T-cell (primary cell): Measurements from ENCODE around the gene SMYD1. TPM values are rescaled to one million over a fixed set of nuclear protein-coding genes. Genes with fewer than 3 reads are reported as not detected.

Source experiments
- ATAC-seq, 4 experiments: fragments of 200-7000 bp in 3 of 4; fragments of 150-1000 bp in 1 of 4; cut with Tn5 transposase; replicated peaks in 1 of 4; 1 replicate in 3 of 4; 2 replicates in 1 of 4; pipeline ENCODE4 v1.10.0; 2021; ENCODE audit warnings: moderate library complexity in 3 of 4, mild to moderate bottlenecking in 2 of 4, moderate number of reproducible peaks in 1 of 4
- CTCF ChIA-PET, 2 donors: fragments of 300-600 bp; sonication (Branson Sonifier 250); formaldehyde crosslinking; loops; one replicate each; lab custom pipeline; 2022; ENCODE audit warnings: antibody characterized with exemption in 2 of 2; lab: Charles Lee
- POLR2A ChIA-PET, 2 donors: fragments of 300-600 bp; sonication (Branson Sonifier 250); formaldehyde crosslinking; loops; one replicate each; lab custom pipeline; 2022; ENCODE audit warnings: antibody characterized with exemption in 2 of 2; lab: Charles Lee
- DNase-seq, 35 experiments: peaks; one replicate each; pipeline versions ENCODE4 v3.0.0 to v3.0.0-alpha.2; 2013 to 2023
- H3K27ac ChIP-seq: one replicate; pipeline ENCODE4 v1.5.1; 2013; ENCODE audit warnings: low read length
- H3K27me3 ChIP-seq, 2 experiments: replicated peaks in 1 of 2; 1 replicate in 1 of 2; 2 replicates in 1 of 2; pipeline versions ENCODE4 v1.6.1 to v1.7.0; 2013; ENCODE audit warnings: low read length in 1 of 2, mixed read lengths in 1 of 2; ENCODE audit not compliant: control insufficient read depth in 2 of 2, insufficient read depth in 2 of 2; ENCODE audit errors: extremely low read depth in 1 of 2
- H3K36me3 ChIP-seq, 2 donors: 1 replicate in 1 of 2; 2 replicates in 1 of 2; pipeline versions ENCODE4 v1.6.1 to v1.7.0; 2013; ENCODE audit warnings: low read length in 1 of 2; ENCODE audit not compliant: control insufficient read depth in 2 of 2, insufficient read depth in 1 of 2; ENCODE audit errors: extremely low read depth in 1 of 2
- H3K4me1 ChIP-seq, 2 experiments: 1 replicate in 1 of 2; 2 replicates in 1 of 2; pipeline versions ENCODE4 v1.6.1 to v1.7.0; 2013; ENCODE audit warnings: low read length in 2 of 2, mixed read lengths in 1 of 2; ENCODE audit not compliant: insufficient read depth in 2 of 2, control insufficient read depth in 1 of 2; ENCODE audit errors: extremely low read depth in 1 of 2
- H3K4me3 ChIP-seq, 2 donors: 1 replicate in 1 of 2; 2 replicates in 1 of 2; pipeline versions ENCODE4 v1.5.1 to v1.7.0; 2013; ENCODE audit warnings: mild to moderate bottlenecking in 2 of 2, low read length in 1 of 2, moderate library complexity in 1 of 2; ENCODE audit not compliant: control insufficient read depth in 1 of 2; ENCODE audit errors: extremely low read depth in 1 of 2
- H3K9me3 ChIP-seq: 2 replicates; pipeline ENCODE4 v1.7.0; 2013
- H3K27ac Mint-ChIP-seq, 2 donors: one replicate each; pipeline ENCODE4 v1.8.0; 2020 to 2021; ENCODE audit warnings: mild to moderate bottlenecking in 2 of 2, mixed read lengths in 2 of 2
- H3K27me3 Mint-ChIP-seq, 2 donors: one replicate each; pipeline ENCODE4 v1.8.0; 2021 to 2022; ENCODE audit warnings: mixed read lengths in 2 of 2
- H3K36me3 Mint-ChIP-seq: one replicate; pipeline ENCODE4 v1.8.0; 2021; ENCODE audit warnings: mixed read lengths
- H3K4me1 Mint-ChIP-seq, 3 donors: one replicate each; pipeline ENCODE4 v1.8.0; 2020 to 2022; ENCODE audit warnings: mixed read lengths in 3 of 3, mild to moderate bottlenecking in 1 of 3
- H3K4me3 Mint-ChIP-seq, 3 donors: one replicate each; pipeline ENCODE4 v1.8.0; 2020 to 2022; ENCODE audit warnings: mild to moderate bottlenecking in 3 of 3, mixed read lengths in 3 of 3, moderate library complexity in 3 of 3
- H3K9me3 Mint-ChIP-seq, 3 donors: one replicate each; pipeline ENCODE4 v1.8.0; 2020 to 2022; ENCODE audit warnings: mixed read lengths in 3 of 3
- WGBS: methylation state at CpG from one replicate; pipeline ENCODE4 v1.1.5; 2013; ENCODE audit warnings: missing lambda C conversion rate; ENCODE audit not compliant: insufficient coverage; 5-methylcytosine and 5-hydroxymethylcytosine counted together
- total RNA-seq, 35 experiments: library from RNA in 6 of 35; stranded (reverse) in 6 of 35; fragments of 120-200 nt in 1 of 35; gene quantifications; one replicate each; pipeline versions ENCODE4 v1.2.1 to v1.2.4 and lab custom pipeline; 2013 to 2026

The SMYD1 gene
- total RNA-seq, 5 donors from 2014 or later (not counting 1 experiment from before 2014, with no cell fraction given), result not detected

DNA sequence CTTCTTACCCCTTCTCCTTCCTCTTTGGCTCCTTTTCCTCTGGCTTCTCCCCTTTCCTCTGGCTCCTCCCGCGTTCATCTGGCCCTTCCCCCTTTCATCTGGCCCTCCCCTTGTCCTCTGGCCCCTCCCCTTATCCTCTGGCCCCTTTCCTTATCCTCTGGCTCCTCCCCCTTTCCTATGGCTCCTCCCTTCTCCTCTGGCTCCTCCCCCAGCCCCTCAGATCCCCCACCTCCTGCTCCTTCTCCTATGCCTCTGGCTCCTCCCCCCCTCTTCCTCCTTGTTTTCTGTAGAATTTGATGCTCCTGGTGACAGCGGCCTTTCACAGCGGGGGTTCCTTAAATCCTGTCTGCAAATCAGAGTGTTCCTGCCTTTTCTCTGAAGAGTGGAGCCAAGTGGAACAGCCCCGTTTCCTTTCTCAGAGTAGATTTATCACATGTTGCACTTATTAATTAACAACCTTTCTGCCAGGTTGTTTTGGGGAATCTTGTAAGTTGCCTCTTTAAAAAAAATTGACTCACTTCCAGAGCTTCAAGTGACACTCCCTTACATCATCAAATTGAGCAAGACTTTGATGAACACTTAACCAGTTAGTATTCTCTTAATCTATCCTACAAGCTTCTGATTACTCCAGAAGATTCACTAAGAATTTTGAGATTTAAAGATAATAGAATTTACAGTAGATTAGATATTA is 32.3 kb downstream of the SMYD1 start:
- H3K4me1 ChIP-seq, result no peaks in the 10 kb centered on the region
- no peak overlapping the region for H3K27ac Mint-ChIP-seq
- H3K36me3 ChIP-seq, result no peaks in the 10 kb centered on the region
- no peaks in the 10 kb centered on the region for H3K9me3 ChIP-seq
- ATAC-seq (no peak), DNase-seq (no peak)
- H3K4me3 Mint-ChIP-seq, result no peak overlapping the region
- H3K9me3 Mint-ChIP-seq, result no peaks in the 10 kb centered on the region
- no peak overlapping the region for H3K27ac ChIP-seq
- CTCF ChIA-PET, result no interaction called here
- no peaks in the 10 kb centered on the region for H3K36me3 Mint-ChIP-seq
- H3K4me3 ChIP-seq, result no peak overlapping the region
- 35% methylated on average over 2 of the region's 5 CpGs for WGBS
- H3K27me3 ChIP-seq, result no peaks in the 10 kb centered on the region
- peaks cover 4 to 7% of the 10 kb centered on the region in 2 donors for H3K27me3 Mint-ChIP-seq
- H3K4me1 Mint-ChIP-seq, result no peaks in the 10 kb centered on the region
- POLR2A ChIA-PET, result no interaction called here

DNA sequence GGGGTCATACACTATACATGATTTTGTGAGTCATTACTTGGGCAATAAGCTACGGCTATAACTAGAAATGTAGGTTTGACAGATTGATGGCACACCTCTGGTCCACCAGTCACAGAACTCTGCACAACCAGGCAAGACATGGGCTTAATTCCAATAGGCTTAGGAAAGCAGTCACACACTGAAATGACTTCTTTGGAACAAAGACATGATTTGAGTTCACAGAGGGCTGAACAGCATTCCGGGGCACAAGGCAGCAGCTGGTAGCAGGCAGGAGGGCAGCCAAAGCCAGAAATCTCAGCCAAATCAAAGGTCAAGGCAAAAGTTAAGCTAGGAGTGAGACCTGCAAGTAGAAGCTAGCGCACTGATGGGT is 32.8 kb downstream of the SMYD1 start:
- Histone ChIP-seq H3K4me1 (no peaks in the 10 kb centered on the region), H3K9me3 (no peaks in the 10 kb centered on the region), H3K4me3 (no peak overlapping the region), H3K27ac (no peak overlapping the region), H3K27me3 (no peaks in the 10 kb centered on the region), H3K36me3 (no peaks in the 10 kb centered on the region)
- H3K27ac Mint-ChIP-seq, result no peak overlapping the region
- no peak for ATAC-seq
- no peak for DNase-seq
- no peaks in the 10 kb centered on the region for H3K4me1 Mint-ChIP-seq
- WGBS, result 93% methylated on average over 2 of the region's 3 CpGs
- H3K27me3 Mint-ChIP-seq, result peaks cover 4 to 7% of the 10 kb centered on the region in 2 donors
- no peaks in the 10 kb centered on the region for H3K36me3 Mint-ChIP-seq
- POLR2A ChIA-PET, result no interaction called here
- H3K4me3 Mint-ChIP-seq, result no peak overlapping the region
- H3K9me3 Mint-ChIP-seq, result no peaks in the 10 kb centered on the region
- CTCF ChIA-PET, result interaction anchor here in 1 of 2 donors (1.0 kb wide), 1 partner anchor 11 kb away, joined by 3 read pairs; no protein-coding TSS in a partner anchor

DNA sequence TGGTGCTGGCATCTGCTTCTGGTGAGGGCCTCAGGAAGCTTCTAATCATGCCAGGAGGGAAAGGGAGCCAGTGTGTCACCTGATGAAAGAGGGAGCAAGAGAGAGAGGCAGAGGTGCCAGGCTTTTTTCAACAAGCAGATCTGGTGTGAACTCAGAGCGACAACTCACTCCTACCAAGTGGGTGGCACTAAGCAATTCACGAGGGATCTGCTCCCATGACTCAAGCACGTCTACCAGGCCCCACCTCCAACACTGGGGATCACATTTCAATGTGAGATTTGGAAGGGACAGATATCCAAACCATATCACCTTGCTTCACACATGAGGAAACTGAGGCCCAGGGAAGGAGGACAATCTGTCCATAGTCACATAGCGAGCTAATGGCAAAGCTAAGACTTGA is 41.2 kb downstream of the SMYD1 start:
- Histone ChIP-seq H3K4me1 (no peaks in the 10 kb centered on the region), H3K4me3 (no peak overlapping the region), H3K36me3 (no peaks in the 10 kb centered on the region), H3K9me3 (no peaks in the 10 kb centered on the region), H3K27me3 (peaks cover 0 to 14% of the 10 kb centered on the region in 2 experiments), H3K27ac (no peak overlapping the region)
- ATAC-seq (no peak), DNase-seq (no peak)
- Mint-ChIP-seq H3K27me3 (peaks cover 6 to 7% of the 10 kb centered on the region in 2 donors), H3K36me3 (no peaks in the 10 kb centered on the region), H3K27ac (no peak overlapping the region), H3K4me3 (no peak overlapping the region), H3K4me1 (no peaks in the 10 kb centered on the region), H3K9me3 (no peaks in the 10 kb centered on the region)
- WGBS, result no CpG with 5 or more reads among the region's 4 CpGs
- POLR2A ChIA-PET, result no interaction called here
- CTCF ChIA-PET, result no interaction called here

DNA sequence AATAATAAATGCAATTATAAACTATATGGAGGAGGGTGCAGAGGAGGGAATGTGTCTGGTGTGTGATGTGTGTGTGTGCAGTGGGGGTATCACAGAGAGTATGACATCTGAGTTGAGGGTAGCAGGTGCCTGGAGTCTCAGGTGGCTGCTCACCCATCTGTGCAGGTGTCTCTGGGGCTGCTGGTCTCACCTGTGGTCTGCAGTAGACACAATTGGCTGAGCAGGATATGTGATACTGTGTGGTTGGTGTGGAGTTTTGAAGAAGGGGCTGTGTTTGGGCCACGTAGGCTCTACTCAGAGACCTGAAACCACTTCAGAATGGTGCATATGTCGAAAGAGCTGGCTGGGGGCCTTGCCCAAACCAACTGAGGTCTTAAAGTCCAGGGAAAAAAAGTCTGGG is 43.2 kb downstream of the SMYD1 start:
- H3K9me3 ChIP-seq, result no peaks in the 10 kb centered on the region
- H3K4me1 Mint-ChIP-seq, result no peaks in the 10 kb centered on the region
- H3K9me3 Mint-ChIP-seq, result no peaks in the 10 kb centered on the region
- no peaks in the 10 kb centered on the region for H3K4me1 ChIP-seq
- no peak overlapping the region for H3K27ac ChIP-seq
- no peaks in the 10 kb centered on the region for H3K36me3 Mint-ChIP-seq
- peaks cover 5 to 7% of the 10 kb centered on the region in 2 donors for H3K27me3 Mint-ChIP-seq
- no peaks in the 10 kb centered on the region for H3K36me3 ChIP-seq
- no peak overlapping the region for H3K4me3 ChIP-seq
- CTCF ChIA-PET, result interaction anchor here in 1 of 2 donors (0.6 kb wide), 1 partner anchor 47 kb away, joined by 3 read pairs; no protein-coding TSS in a partner anchor
- POLR2A ChIA-PET, result no interaction called here
- no CpG with 5 or more reads among the region's 2 CpGs for WGBS
- DNase-seq, result no peak
- no peak for ATAC-seq
- H3K4me3 Mint-ChIP-seq, result no peak overlapping the region
- H3K27ac Mint-ChIP-seq, result no peak overlapping the region
- H3K27me3 ChIP-seq, result peaks cover 0 to 16% of the 10 kb centered on the region in 2 experiments

GRCh38 chr2:88113069-88113468 is 45.4 kb downstream of the SMYD1 start:
- no CpG with 5 or more reads among the region's 2 CpGs for WGBS
- Histone ChIP-seq H3K27ac (no peak overlapping the region), H3K4me3 (no peak overlapping the region), H3K27me3 (peaks cover 0 to 16% of the 10 kb centered on the region in 2 experiments), H3K9me3 (no peaks in the 10 kb centered on the region), H3K4me1 (no peaks in the 10 kb centered on the region), H3K36me3 (no peaks in the 10 kb centered on the region)
- DNase-seq (no peak), ATAC-seq (no peak)
- no peaks in the 10 kb centered on the region for H3K36me3 Mint-ChIP-seq
- no peak overlapping the region for H3K4me3 Mint-ChIP-seq
- no peaks in the 10 kb centered on the region for H3K4me1 Mint-ChIP-seq
- POLR2A ChIA-PET, result no interaction called here
- H3K27me3 Mint-ChIP-seq, result peaks cover 3 to 7% of the 10 kb centered on the region in 2 donors
- H3K9me3 Mint-ChIP-seq, result no peaks in the 10 kb centered on the region
- no peak overlapping the region for H3K27ac Mint-ChIP-seq
- CTCF ChIA-PET, result no interaction called here

- Mint-ChIP-seq H3K27ac (no peak overlapping the region), H3K36me3 (no peaks in the 10 kb centered on the region), H3K4me3 (no peak overlapping the region), H3K9me3 (no peaks in the 10 kb centered on the region), H3K27me3 (peaks cover 6 to 7% of the 10 kb centered on the region in 2 donors), H3K4me1 (no peaks in the 10 kb centered on the region)
- WGBS, result 90% methylated on average over 5 of the region's 5 CpGs
- ATAC-seq (no peak), DNase-seq (no peak)
- H3K9me3 ChIP-seq, result no peaks in the 10 kb centered on the region
- no peaks in the 10 kb centered on the region for H3K4me1 ChIP-seq
- no peak overlapping the region for H3K4me3 ChIP-seq
- POLR2A ChIA-PET, result no interaction called here
- H3K27me3 ChIP-seq, result peaks cover 0 to 12% of the 10 kb centered on the region in 2 experiments
- H3K36me3 ChIP-seq, result no peaks in the 10 kb centered on the region
- CTCF ChIA-PET, result no interaction called here
- H3K27ac ChIP-seq, result no peak overlapping the region
Measured at GRCh38 chr2:88114889-88115288, 47.3 kb downstream of the SMYD1 start.
